ENCODE data around the gene MKRN2.

DNA sequence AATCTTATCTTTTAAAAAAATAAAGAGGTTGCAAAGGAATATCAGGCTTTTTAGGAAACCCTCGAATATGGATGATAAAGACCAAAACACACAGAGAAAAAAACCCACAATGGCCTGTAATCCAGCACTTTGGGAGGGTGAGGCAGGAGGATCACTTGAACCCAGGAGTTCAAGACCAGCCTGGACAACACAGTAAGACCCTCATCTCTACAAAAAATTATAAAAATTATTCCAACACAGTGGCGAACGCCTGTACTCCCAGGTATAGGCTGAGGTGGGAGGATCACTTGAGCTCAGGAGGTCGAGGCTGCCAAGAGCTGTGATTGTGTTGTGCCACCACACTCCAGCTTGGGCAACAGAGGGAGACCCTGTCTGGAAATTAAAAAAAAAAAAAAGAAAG, 76.2 kb downstream of the MKRN2 start:
- TF ChIP-seq, protein P1, sequence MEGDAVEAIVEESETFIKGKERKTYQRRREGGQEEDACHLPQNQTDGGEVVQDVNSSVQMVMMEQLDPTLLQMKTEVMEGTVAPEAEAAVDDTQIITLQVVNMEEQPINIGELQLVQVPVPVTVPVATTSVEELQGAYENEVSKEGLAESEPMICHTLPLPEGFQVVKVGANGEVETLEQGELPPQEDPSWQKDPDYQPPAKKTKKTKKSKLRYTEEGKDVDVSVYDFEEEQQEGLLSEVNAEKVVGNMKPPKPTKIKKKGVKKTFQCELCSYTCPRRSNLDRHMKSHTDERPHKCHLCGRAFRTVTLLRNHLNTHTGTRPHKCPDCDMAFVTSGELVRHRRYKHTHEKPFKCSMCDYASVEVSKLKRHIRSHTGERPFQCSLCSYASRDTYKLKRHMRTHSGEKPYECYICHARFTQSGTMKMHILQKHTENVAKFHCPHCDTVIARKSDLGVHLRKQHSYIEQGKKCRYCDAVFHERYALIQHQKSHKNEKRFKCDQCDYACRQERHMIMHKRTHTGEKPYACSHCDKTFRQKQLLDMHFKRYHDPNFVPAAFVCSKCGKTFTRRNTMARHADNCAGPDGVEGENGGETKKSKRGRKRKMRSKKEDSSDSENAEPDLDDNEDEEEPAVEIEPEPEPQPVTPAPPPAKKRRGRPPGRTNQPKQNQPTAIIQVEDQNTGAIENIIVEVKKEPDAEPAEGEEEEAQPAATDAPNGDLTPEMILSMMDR (IDR thresholded peaks at IDR 0.05), result no peak
- TF ChIP-seq POLR2A (IDR thresholded peaks at IDR 0.05), result no peak
